HUES48 (cell line): ENCODE results near the gene MYBPC3.
"Not testable (repeated sequence)": the region's sequence is repeated elsewhere in the genome, so short reads cannot be mapped to it uniquely, and the experiment has no call there.

Experiments used
- H3K27ac ChIP-seq: one replicate; pipeline ENCODE4 v1.7.0; 2013; ENCODE audit warnings: low read depth, low read length, inconsistent platforms
- H3K27me3 ChIP-seq: 2 replicates; pipeline ENCODE4 v1.6.1; 2013; ENCODE audit warnings: mild to moderate bottlenecking, low read length; ENCODE audit not compliant: control insufficient read depth, insufficient read depth
- H3K36me3 ChIP-seq: 2 replicates; pipeline ENCODE4 v1.6.1; 2013; ENCODE audit warnings: low read length; ENCODE audit not compliant: control insufficient read depth, insufficient read depth
- H3K4me1 ChIP-seq: 2 replicates; pipeline ENCODE4 v1.6.1; 2013; ENCODE audit warnings: mild to moderate bottlenecking, low read length; ENCODE audit not compliant: control insufficient read depth, insufficient read depth
- H3K4me3 ChIP-seq: 2 replicates; pipeline ENCODE4 v1.5.1; 2013; ENCODE audit warnings: mild to moderate bottlenecking, low read depth, low read length
- H3K9ac ChIP-seq: 2 replicates; pipeline ENCODE4 v1.6.1; 2013; ENCODE audit warnings: mild to moderate bottlenecking, low read depth, low read length, moderate library complexity
- H3K9me3 ChIP-seq: 2 replicates; pipeline ENCODE4 v1.6.1; 2013; ENCODE audit warnings: low read length; ENCODE audit not compliant: control insufficient read depth, insufficient read depth

The MYBPC3 gene

DNA sequence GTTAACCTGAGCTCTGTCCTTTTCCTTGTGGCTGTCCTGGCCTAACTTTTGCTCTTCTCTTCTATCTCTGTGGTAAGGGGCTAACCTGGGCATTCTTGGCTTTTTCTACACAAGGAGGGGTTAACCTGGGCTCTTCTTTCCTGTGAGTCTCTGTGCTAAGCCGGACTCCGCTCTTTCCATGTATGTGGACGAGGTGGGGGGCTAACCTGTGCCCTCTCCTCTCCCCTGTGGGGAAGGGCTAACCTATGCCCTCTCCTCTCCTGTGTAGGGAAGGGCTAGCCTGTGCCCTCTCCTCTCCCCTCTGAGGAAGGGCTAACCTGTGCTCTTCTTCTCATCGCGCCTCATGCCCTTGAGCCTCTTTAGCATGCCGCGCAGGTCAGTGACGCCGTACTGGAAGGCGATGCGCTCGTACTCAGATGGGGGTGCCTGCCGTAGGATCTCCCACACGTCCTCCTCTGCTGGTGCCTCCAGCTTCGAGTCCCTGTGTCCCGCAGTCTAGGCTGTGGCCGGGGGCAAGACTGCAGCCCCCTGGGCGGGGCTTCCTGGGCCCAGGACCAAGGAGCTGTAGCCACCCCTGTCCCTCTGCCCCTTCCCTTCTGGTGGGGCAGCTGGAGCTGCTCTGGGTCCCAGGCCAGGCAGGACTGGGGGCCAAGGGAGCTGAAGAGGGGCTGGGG, 6.5 kb downstream of the MYBPC3 start:
- Histone ChIP-seq H3K27me3 (no peaks in the 10 kb centered on the region), H3K4me1 (peaks cover 1% of the 10 kb centered on the region; the same call in 1 of the 2 replicates), H3K9ac (no peak overlapping the region), H3K36me3 (no peaks in the 10 kb centered on the region), H3K27ac (no peak overlapping the region), H3K4me3 (no peak overlapping the region), H3K9me3 (no peaks in the 10 kb centered on the region)

DNA sequence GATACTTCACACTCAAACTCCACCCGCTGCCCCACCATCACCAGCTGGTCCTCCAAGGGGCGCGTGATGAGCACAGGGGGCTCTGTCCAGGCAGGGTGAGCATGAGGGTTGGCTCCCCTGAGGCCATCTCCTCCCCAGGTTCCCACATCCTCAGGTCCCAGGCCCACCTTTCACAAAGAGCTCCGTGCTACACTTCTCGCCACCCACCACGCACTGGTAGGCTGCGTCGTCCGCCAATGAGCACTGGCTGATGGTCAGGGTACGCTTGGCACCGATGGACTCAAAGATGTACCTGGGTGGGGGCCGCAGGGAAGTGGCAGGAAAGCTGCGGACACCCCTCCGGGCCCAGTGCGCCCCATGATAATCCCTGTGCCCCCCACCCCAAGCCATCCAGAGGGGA, 9.6 kb downstream of the MYBPC3 start:
- H3K27ac ChIP-seq, result no peak overlapping the region
- H3K36me3 ChIP-seq, result no peaks in the 10 kb centered on the region
- no peak overlapping the region for H3K4me3 ChIP-seq
- H3K9ac ChIP-seq, result no peak overlapping the region
- no peaks in the 10 kb centered on the region for H3K9me3 ChIP-seq
- no peaks in the 10 kb centered on the region for H3K4me1 ChIP-seq
- H3K27me3 ChIP-seq, result no peaks in the 10 kb centered on the region

DNA sequence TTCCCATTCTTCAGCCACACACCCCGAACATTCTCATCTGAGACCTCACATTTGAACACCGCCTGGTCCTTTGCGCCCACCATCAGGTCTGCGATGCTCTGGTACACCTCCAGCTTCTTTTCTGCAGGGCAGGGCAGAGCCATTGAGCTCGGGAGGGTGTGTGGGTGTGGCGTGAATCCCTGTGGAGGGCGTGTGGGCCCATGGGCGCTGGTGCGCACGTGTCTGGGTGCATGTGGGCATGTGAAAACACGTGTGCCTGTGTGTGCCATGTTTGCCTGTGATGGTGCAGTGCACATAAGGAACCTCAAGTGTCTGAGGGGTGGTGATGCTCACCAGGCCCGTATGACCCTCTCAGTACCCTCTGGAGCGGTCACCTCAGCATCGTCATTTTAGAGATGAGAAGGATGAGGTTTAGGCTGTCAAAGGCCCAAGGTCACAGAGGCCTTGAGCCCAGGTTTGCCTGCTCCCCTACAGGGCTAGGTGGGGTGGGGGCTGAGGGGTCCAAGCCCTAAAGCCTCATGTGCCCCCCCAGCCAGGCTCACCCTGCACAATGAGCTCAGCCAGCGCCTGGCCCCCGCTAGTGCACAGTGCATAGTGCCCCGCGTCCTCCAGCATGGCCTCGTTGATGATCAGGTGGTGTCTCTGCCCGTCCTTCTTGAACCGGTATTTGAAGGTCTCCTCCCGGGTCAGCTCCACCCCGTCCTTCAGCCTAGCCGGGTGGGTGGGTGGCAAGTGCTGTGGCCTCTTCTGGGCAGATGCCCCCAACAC, 10.3 kb downstream of the MYBPC3 start:
- Histone ChIP-seq H3K4me3 (no peak overlapping the region), H3K4me1 (no peaks in the 10 kb centered on the region), H3K9me3 (no peaks in the 10 kb centered on the region), H3K36me3 (no peaks in the 10 kb centered on the region), H3K27ac (no peak overlapping the region), H3K9ac (no peak overlapping the region), H3K27me3 (no peaks in the 10 kb centered on the region)

DNA sequence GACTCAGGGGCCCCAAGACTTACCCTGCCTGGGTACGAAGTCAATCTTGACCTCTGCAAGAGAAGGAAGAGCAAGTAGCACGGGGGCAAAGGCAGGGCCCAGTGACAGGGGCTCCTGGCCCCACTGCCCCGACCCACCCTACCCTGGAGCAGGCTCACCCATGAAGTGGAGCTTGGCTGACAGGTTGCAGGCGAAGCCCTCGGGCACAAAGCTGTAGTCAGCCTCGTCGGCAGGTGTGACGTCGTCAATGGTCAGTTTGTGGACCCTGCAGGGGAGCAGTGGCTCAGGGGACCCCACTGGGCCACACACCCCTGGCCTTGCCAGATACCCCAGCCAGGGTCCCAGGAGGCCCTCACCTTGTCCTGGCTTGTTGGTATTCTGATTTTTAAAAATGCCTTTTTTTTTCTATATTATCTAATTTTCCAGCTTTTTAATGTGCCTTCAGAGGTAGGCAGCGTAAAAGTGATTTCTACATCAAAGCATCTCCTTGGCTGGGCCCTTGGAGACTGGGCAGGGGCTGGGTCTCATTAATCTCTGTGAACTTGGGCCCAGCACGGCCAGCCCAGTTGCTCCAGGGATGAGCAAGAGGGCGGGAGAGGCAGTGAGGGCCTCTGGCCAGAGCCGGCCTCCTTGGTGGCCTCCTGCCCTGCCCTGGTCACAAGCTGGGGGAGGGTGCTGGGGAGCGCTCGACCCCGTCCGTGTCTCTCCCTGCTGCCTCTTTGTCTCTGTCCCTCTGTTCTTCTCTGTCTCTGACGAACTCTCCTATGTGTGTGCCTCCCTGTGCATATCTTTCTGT, 11.3 kb downstream of the MYBPC3 start:
- Histone ChIP-seq H3K27me3 (no peaks in the 10 kb centered on the region), H3K27ac (no peak overlapping the region), H3K4me1 (no peaks in the 10 kb centered on the region), H3K36me3 (no peaks in the 10 kb centered on the region), H3K4me3 (no peak overlapping the region), H3K9me3 (no peaks in the 10 kb centered on the region), H3K9ac (no peak overlapping the region)

DNA sequence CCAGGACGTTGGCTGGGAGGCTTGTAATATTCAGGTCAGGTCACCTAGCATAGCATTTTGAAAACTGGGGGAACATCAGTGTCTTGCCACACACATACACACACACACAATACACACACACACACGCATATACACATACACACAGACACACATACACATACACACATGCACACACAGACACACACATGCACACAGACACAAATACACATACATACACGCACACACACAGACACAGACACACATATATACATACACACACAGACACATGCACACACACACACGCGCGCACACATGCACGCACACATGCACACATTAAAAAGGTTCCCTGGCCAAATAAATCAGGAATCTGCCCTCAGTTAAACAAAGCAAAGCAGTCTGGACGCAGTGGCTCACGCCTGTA, 12.5 kb downstream of the MYBPC3 start:
- H3K27ac ChIP-seq, result no peak overlapping the region
- no peak overlapping the region for H3K4me3 ChIP-seq
- no peaks in the 10 kb centered on the region for H3K27me3 ChIP-seq
- H3K9ac ChIP-seq, result no peak overlapping the region
- no peaks in the 10 kb centered on the region for H3K36me3 ChIP-seq
- no peaks in the 10 kb centered on the region for H3K9me3 ChIP-seq
- no peaks in the 10 kb centered on the region for H3K4me1 ChIP-seq

DNA sequence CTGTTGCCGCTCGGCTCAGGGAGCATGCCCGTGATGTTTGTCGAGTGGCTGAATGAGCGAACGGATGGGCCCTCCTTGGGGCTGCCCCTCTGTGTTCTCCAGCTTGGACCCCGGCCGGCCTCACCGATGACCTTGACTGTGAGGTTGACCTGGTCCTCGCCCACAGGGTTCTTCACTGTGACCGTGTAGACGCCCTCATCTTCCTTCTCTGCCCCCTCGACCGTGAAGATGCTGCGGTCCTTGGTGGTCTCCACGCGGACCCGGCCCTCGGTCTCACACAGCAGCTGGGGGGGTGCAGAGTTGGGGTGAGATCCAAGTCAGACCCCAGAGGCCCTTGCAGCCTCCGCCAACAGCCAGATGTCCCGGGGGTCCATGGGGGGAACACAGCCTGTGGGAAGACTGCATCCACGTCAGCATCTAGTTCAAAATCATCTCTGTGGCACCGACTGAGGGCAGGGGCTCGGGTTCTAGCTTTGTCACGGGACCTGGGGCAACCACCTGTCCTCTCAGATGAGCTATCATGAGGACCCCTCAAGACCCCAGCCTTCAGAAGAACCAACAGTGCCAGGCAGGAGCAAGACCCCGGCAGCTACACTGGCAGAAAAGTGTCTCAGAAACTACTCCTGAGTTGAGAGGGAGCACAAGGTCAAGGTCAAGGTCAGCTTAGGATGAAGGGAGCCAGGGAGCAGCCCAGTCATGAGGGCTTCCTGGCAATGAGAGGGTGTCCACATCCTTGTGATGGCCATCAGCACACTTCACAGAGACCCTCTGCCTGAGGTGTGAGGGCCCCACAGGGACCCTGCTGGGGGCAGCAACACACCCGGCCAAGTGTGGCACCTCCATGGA, 13.9 kb downstream of the MYBPC3 start:
- Histone ChIP-seq H3K27me3 (no peaks in the 10 kb centered on the region), H3K9ac (no peak overlapping the region), H3K9me3 (no peaks in the 10 kb centered on the region), H3K27ac (no peak overlapping the region), H3K4me1 (no peaks in the 10 kb centered on the region), H3K36me3 (no peaks in the 10 kb centered on the region), H3K4me3 (no peak overlapping the region)

DNA sequence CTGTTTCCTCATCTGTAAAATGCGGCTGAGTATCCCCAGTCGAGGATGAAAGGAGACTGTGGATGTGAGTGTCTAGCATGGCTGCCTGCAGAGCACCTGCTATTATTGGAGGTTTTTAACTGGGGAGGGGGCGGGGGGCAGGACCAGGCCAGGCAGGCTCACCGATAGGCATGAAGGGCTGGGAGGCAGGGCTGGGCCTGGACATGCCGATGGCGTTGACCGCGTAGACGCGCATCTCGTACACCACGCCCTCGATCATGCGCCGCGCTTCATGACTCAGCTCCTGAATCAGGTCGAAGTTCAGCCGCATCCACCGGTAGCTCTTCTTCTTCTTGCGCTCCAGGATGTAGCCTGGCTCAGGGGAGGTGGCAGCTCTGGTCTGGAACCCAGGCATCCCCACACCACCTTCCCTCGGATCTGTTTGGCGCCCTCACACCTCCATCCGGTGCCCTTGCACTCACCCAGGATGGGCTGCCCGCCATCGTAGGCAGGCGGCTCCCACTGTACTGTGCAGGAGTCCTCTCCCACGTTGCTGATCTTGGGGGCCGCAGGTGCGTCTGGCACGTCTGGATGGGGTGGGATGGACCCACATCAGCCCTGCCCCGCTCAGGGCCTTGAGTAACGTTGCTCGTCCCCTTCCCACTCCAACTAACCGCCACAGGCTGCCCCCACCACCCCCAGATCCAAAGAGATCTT, 15.1 kb downstream of the MYBPC3 start:
- Histone ChIP-seq H3K36me3 (no peaks in the 10 kb centered on the region), H3K4me3 (no peak overlapping the region), H3K4me1 (no peaks in the 10 kb centered on the region), H3K9ac (no peak overlapping the region), H3K9me3 (no peaks in the 10 kb centered on the region), H3K27ac (no peak overlapping the region), H3K27me3 (no peaks in the 10 kb centered on the region)

DNA sequence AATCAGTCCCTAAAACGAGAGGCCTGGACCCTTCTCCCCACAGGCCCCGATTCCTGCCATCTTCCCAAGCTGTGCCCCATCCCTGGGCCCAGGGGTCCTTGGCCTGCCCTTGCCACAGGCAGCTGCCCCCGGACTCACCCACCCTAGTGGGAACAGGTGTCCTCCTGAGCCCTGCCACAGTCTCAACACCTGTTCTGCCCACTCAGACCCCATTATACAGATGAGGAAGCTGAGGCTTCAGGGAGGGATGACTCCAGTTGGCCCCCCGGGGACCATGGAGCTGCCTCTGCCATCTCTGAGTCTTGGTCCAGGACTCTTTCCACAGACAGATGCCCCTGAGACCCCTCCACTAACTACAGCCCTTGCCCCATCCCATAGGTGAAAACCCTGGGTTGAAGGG, 15.9 kb downstream of the MYBPC3 start:
- Histone ChIP-seq H3K4me1 (no peaks in the 10 kb centered on the region), H3K27ac (no peak overlapping the region), H3K36me3 (no peaks in the 10 kb centered on the region), H3K27me3 (no peaks in the 10 kb centered on the region), H3K4me3 (no peak overlapping the region), H3K9me3 (no peaks in the 10 kb centered on the region), H3K9ac (no peak overlapping the region)

DNA sequence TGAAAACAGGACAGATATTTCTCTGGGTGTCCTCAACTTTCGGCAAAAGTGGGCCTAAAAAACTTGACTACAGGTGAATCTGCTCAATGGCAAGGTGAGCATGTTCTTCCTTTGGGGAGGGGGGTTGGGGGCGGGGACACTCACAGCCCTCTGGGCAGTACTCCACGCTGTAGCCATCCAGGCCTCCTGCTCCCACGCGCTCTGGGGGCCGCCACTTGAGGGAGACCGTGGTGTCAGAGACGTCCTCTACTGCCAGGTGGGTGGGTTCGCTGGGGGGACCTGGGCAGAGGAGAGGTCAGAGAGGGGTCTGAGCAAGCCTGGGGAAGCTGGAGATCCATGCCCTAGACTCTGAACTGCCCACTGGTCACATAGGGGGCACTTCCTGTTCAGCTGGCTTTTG, 16.8 kb downstream of the MYBPC3 start:
- H3K9me3 ChIP-seq, result no peaks in the 10 kb centered on the region
- H3K9ac ChIP-seq, result no peak overlapping the region
- peaks cover under 1% of the 10 kb centered on the region; the same call in 1 of the 2 replicates for H3K36me3 ChIP-seq
- no peaks in the 10 kb centered on the region for H3K27me3 ChIP-seq
- no peaks in the 10 kb centered on the region for H3K4me1 ChIP-seq
- no peak overlapping the region for H3K4me3 ChIP-seq
- no peak overlapping the region for H3K27ac ChIP-seq

DNA sequence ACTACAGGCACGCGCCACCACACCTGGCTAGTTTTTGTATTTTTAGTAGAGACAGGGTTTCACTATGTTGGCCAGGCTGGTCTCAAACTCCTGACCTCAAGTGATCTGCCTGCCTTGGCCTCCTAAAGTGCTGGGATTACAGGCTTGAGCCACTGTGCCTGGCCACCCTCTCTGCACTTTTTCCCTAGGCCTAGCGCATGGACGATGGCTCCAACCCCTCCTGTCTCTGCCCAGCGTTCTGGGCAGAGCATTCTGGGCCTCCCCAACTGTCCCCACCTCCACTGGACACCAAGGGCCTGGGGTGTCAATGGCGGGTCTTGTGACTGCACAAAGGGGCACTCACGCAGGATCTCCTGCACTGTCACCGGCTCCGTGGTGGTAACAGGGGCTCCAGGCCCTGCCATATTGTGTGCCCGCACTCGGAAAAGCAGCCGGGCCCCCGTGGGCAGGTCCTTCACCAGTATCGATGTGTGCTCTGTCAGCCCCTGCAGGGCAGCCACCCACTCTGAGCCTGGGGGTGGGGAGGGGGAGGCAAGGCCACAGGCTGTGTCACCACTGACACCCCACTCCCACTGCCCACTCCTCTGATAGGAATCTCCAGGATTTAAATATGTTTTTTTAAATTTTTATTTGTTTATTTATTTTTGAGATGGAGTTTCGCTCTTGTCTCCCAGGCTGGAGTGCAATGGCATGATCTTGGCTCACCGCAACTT, 17.6 kb downstream of the MYBPC3 start:
- H3K4me1 ChIP-seq, H3K4me3 ChIP-seq, H3K9me3 ChIP-seq, H3K9ac ChIP-seq, H3K27me3 ChIP-seq, H3K36me3 ChIP-seq, H3K27ac ChIP-seq: not testable (repeated sequence)
